HepG2 (cell line): Measurements from ENCODE around the gene CAGE1. TPM values are rescaled to one million over a fixed set of nuclear protein-coding genes. Genes with fewer than 3 reads are reported as not detected.
A peak's percentile ranks its signal among the peaks of the same experiment; 100 is the strongest.

Experiments used
- ATAC-seq: fragments of 200-7000 bp; cut with Tn5 transposase; 3 replicates; pipeline ENCODE4 v1.9.1; 2020; ENCODE audit warnings: mild to moderate bottlenecking, moderate library complexity
- BruUV-seq: library from RNA; stranded (reverse); fragments of 400-500 nt; replicated peaks from 2 replicates; lab custom pipeline; 2021; lab: Mats Ljungman, UMichigan
- CTCF ChIA-PET: fragments of 300-600 bp; formaldehyde crosslinking; extraction: SDS; loops from one replicate; lab custom pipeline; 2021; ENCODE audit warnings: low total read pairs, inconsistent platforms, low intra/inter-chr PET ratio; lab: Yijun Ruan, JAX
- POLR2A ChIA-PET: fragments of 350-600 bp; sonication (Branson Sonifier 250); formaldehyde crosslinking; loops from one replicate; lab custom pipeline; 2020; ENCODE audit warnings: antibody characterized with exemption, inconsistent platforms; lab: Yijun Ruan, JAX
- DNase-seq: peaks from one replicate; pipeline ENCODE4 v3.0.0-alpha.2; 2015; ENCODE audit warnings: low spot score
- FAIRE-seq: peaks from 3 replicates; lab custom pipeline; 2011; peaks lifted over from hg19 to GRCh38; lab: Jason Lieb, UNC
- H2AFZ ChIP-seq: one replicate; pipeline ENCODE4 v1.6.1; 2011; ENCODE audit warnings: low read length, inconsistent platforms
- H3K27ac ChIP-seq: fragments of 300-600 bp; 3 replicates; pipeline ENCODE4 v1.8.0; 2011; ENCODE audit warnings: mixed run types, mild to moderate bottlenecking, mixed read lengths, low read length, inconsistent platforms; ENCODE audit not compliant: insufficient read depth; ENCODE audit errors: extremely low read length
- H3K27me3 ChIP-seq, 2 experiments: fragments of 200-600 bp in 1 of 2; 2 replicates in 1 of 2; 3 replicates in 1 of 2; pipeline versions ENCODE4 v1.6.0 to v1.8.0; 2011; ENCODE audit warnings: low read length in 2 of 2, mild to moderate bottlenecking in 2 of 2, moderate library complexity in 2 of 2, inconsistent platforms in 1 of 2; ENCODE audit not compliant: insufficient read depth in 2 of 2, control insufficient read depth in 1 of 2
- H3K36me3 ChIP-seq, 2 experiments: fragments of 200-600 bp in 1 of 2; replicated peaks in 1 of 2; 2 replicates in 1 of 2; 3 replicates in 1 of 2; pipeline versions ENCODE4 v1.5.1 to v1.8.0; 2011; ENCODE audit warnings: low read length in 2 of 2, inconsistent platforms in 1 of 2; ENCODE audit not compliant: insufficient read depth in 2 of 2, control insufficient read depth in 1 of 2
- H3K4me1 ChIP-seq: 2 replicates; pipeline ENCODE4 v1.5.1; 2012; ENCODE audit warnings: low read length, inconsistent platforms; ENCODE audit not compliant: insufficient read depth
- H3K4me2 ChIP-seq: 2 replicates; pipeline ENCODE4 v1.6.0; 2011; ENCODE audit warnings: low read depth, low read length, inconsistent platforms
- H3K4me3 ChIP-seq, 3 experiments: fragments of 200-600 bp in 1 of 3; sonication (generic), shearing (Covaris generic) in 1 of 3; replicated peaks in 1 of 3; 2 replicates each; pipeline ENCODE4 v1.5.1; 2011 to 2016; ENCODE audit warnings: low read length in 3 of 3, inconsistent platforms in 2 of 3, low read depth in 2 of 3, mild to moderate bottlenecking in 2 of 3, control low read depth in 1 of 3, mixed read lengths in 1 of 3; ENCODE audit not compliant: insufficient read depth in 1 of 3
- H3K79me2 ChIP-seq: one replicate; pipeline ENCODE4 v1.6.1; 2011; ENCODE audit warnings: low read length, inconsistent platforms; ENCODE audit not compliant: insufficient read depth
- H3K9ac ChIP-seq: 2 replicates; pipeline ENCODE4 v1.6.0; 2011; ENCODE audit warnings: mild to moderate bottlenecking, low read depth, low read length, inconsistent platforms; ENCODE audit not compliant: insufficient read depth
- H3K9me3 ChIP-seq: 2 replicates; pipeline ENCODE4 v1.5.1; 2012; ENCODE audit warnings: mild to moderate bottlenecking, low read length
- H4K20me1 ChIP-seq: 2 replicates; pipeline ENCODE4 v1.6.0; 2011; ENCODE audit warnings: inconsistent platforms, mild to moderate bottlenecking, low read length, moderate library complexity; ENCODE audit not compliant: insufficient read depth
- DPF2 ChIP-seq: sonication (generic); formaldehyde crosslinking; IDR thresholded peaks from 2 replicates; pipeline ENCODE4 v1.4.0; 2020; ENCODE audit warnings: mild to moderate bottlenecking, low read depth, missing genetic modification reagents, borderline replicate concordance
- FOSL2 ChIP-seq: sonication (generic); formaldehyde crosslinking; IDR thresholded peaks from 2 replicates; pipeline ENCODE4 v1.4.0; 2020; ENCODE audit warnings: missing genetic modification reagents
- JDP2 ChIP-seq: sonication (generic); formaldehyde crosslinking; IDR thresholded peaks from 2 replicates; pipeline ENCODE4 v1.8.1; 2022; ENCODE audit warnings: missing genetic modification reagents, borderline replicate concordance
- MAFK ChIP-seq, 2 experiments: IDR thresholded peaks in 1 of 2; conservative IDR thresholded peaks in 1 of 2; 2 replicates each; pipeline ENCODE4 v1.6.1; 2011; ENCODE audit warnings: improper control_type of control experiment in 2 of 2, low read length in 2 of 2
- MIER2 ChIP-seq: IDR thresholded peaks from 2 replicates; pipeline ENCODE4 v1.6.1; 2016; ENCODE audit warnings: missing biosample characterization, missing genetic modification reagents
- MLLT10 ChIP-seq: sonication (generic); formaldehyde crosslinking; IDR thresholded peaks from 2 replicates; pipeline ENCODE4 v1.4.0; 2020; ENCODE audit warnings: missing genetic modification reagents
- REPIN1 ChIP-seq: sonication (generic); formaldehyde crosslinking; IDR thresholded peaks from 2 replicates; pipeline ENCODE4 v1.8.0; 2022; ENCODE audit warnings: missing genetic modification reagents, low read depth, mild to moderate bottlenecking, borderline replicate concordance
- TCF7 ChIP-seq: sonication (generic); IDR thresholded peaks from 2 replicates; pipeline ENCODE4 v1.6.1; 2016; ENCODE audit warnings: antibody characterized with exemption, low read depth
- ZNF660 ChIP-seq: sonication (generic); formaldehyde crosslinking; IDR thresholded peaks from 2 replicates; pipeline ENCODE4 v1.5.1; 2020; ENCODE audit warnings: mild to moderate bottlenecking, low read depth, missing genetic modification reagents, borderline replicate concordance
- WGBS: methylation state at CpG from one replicate; pipeline ENCODE4 v1.1.6; 2017; ENCODE audit warnings: low lambda C conversion rate; 5-methylcytosine and 5-hydroxymethylcytosine counted together
- in situ Hi-C: cut with HindIII; loops from 2 replicates; pipeline ENCODE4 v1.10.0; 2017; ENCODE audit warnings: low pct_unique_long_range_greater_than_20kb; ENCODE audit not compliant: extremely low pct_ligation_motif_present
- intact Hi-C: fragments of 100-400 bp; cut with micrococcal nuclease; formaldehyde crosslinking; loops from one replicate; pipeline ENCODE4 v1.10.0; 2022; ENCODE audit not compliant: unreplicated experiment
- polyA plus RNA-seq, 8 experiments: library from polyadenylated mRNA; depleted of rRNA in 3 of 8; stranded (reverse) in 7 of 8; unstranded in 1 of 8; fragments of >200 nt; fragmentation: Illumina TruSeq in 4 of 8; extraction: Trizol in 4 of 8; gene quantifications; 2 replicates each; pipeline versions ENCODE4 v1.2.1 to v1.2.3, GENCODE V29; 2011 to 2016; ENCODE audit warnings: low read depth in 4 of 8, missing spikeins in 1 of 8, mixed read lengths in 1 of 8; ENCODE audit not compliant: insufficient read depth in 1 of 8
- total RNA-seq, 5 experiments: library from RNA; depleted of rRNA; stranded (reverse); fragments of >200 nt; fragmentation: Illumina TruSeq; extraction: Trizol; gene quantifications; 2 replicates each; pipeline ENCODE4 v1.2.3, GENCODE V29; 2016; ENCODE audit warnings: low read depth in 1 of 5
- TF ChIP-seq, protein P1 (sequence below): sonication (generic); formaldehyde crosslinking; IDR thresholded peaks from 2 replicates; pipeline ENCODE4 v1.8.0; 2022; ENCODE audit warnings: missing genetic modification reagents, low read depth, mild to moderate bottlenecking, borderline replicate concordance
- TF ChIP-seq, protein P2 (sequence below): sonication (generic); formaldehyde crosslinking; IDR thresholded peaks from 2 replicates; pipeline ENCODE4 v1.4.0; 2020; ENCODE audit warnings: missing genetic modification reagents
- TF ChIP-seq, protein P3 (sequence below): sonication (generic); formaldehyde crosslinking; IDR thresholded peaks from 2 replicates; pipeline ENCODE4 v1.4.0; 2020; ENCODE audit warnings: missing genetic modification reagents, borderline replicate concordance

Gene CAGE1
- total and polyA plus RNA-seq, 2 of the 13 experiments (the other 11 are each of a cell fraction or from before 2014, with no cell fraction given) = 0.03 to 0.15 TPM

DNA sequence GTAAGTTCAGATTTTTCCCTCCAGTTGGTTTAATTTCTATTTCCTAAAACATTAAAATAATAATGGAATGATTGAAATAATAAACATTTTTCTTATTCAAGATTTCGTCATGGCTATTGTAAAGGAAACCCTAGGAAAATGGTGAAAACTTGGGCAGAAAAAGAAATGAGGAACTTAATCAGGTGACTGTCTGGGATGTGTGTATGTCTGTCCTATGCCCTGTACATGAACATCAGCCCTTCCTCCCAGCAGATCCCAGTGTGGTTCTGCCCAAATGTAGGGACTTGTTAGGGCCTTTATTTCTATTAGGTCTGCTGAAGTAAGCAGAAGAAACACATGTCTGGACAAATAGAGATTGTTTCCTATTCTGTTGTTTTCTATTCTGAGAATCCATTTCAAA, 13.2 kb upstream of the CAGE1 start (continued):
- no peak for TF ChIP-seq JDP2 (CRISPR knock-in tag)

DNA sequence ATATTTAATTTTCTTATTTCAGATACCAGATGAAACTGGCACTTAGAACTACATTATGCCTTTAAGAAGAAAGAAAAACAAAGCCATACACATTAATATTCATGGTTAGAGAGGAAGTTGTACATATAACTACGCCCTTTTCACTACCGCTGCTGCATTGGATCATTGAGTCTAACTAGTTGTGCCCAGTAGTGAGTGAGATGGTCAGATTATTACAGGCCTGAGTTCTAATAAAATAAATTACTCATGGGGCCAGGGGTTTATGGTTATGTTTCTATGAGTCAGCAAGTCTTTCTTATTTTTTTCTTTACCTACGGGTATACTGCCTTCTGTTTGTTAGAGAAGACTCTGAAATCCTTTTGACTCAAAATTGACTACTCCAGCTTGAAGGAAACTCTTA, 11.5 kb upstream of the CAGE1 start:
- DNase-seq = no peak
- BruUV-seq = no TSS peak
- ATAC-seq = no peak
- H3K4me3 ChIP-seq = no peak overlapping the region
- H3K27ac ChIP-seq = no peak overlapping the region
- FAIRE-seq = no peak
- CTCF ChIA-PET = no interaction called here
- H4K20me1 ChIP-seq = no peaks in the 10 kb centered on the region
- H3K79me2 ChIP-seq = no peaks in the 10 kb centered on the region
- in situ Hi-C loops (loop anchor here (10.0 kb wide), 1 partner anchor 96 kb away; no protein-coding TSS in a partner anchor), intact Hi-C loops (no loop called here)
- no peak overlapping the region for H3K4me2 ChIP-seq
- peak in 1 of 2 experiments; percentile 8; a peak in 1 of 4 replicates for TF ChIP-seq MAFK (conservative IDR thresholded peaks at IDR 0.05 in 1 of 2, IDR thresholded peaks at IDR 0.05 in 1 of 2; ENCODE audit: low read length in 2 of 2)
- TF ChIP-seq, protein P1, sequence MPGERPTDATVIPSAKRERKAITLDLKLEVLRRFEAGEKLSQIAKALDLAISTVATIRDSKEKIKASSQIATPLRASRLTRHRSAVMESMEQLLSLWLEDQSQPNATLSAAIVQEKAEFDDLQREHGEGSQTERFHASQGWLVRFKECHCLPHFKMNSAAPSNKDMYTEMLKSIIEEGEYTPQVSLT = no peak
- H3K4me1 ChIP-seq = no peaks in the 10 kb centered on the region
- H3K9ac ChIP-seq = no peak overlapping the region
- no peaks in the 10 kb centered on the region for H3K27me3 ChIP-seq
- no peak overlapping the region for H2AFZ ChIP-seq
- H3K36me3 ChIP-seq = peaks cover 13 to 90% of the 10 kb centered on the region in 2 experiments
- POLR2A ChIA-PET = no interaction called here
- H3K9me3 ChIP-seq = no peaks in the 10 kb centered on the region
- 96% methylated on average over 3 of the region's 3 CpGs for WGBS

DNA sequence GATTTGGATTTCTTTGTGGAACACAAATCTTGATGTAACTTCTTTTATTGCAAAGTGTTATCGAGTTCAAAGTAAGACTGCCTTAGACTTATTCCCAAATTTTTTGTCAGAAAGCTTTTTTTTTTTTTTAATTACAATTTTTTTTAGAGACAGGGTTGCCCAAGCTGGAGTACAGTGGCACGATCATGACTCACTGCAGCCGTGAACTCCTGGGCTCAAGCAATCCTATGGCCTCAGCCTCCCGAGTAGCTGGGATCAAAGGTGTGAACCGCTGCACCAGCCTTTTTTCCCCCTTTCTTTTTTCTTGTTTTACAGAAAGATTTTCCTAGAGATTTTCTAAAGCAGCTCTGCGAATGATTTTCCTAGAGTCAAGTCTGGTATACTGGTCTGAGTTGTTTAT, 2.9 kb upstream of the CAGE1 start:
- Histone ChIP-seq H3K9me3 (no peaks in the 10 kb centered on the region), H3K9ac (no peak overlapping the region), H3K27ac (no peak overlapping the region), H3K79me2 (peaks cover 34% of the 10 kb centered on the region), H3K36me3 (peaks cover 5 to 39% of the 10 kb centered on the region in 2 experiments), H4K20me1 (no peaks in the 10 kb centered on the region), H3K27me3 (no peaks in the 10 kb centered on the region; a peak in 1 of 5 replicates), H3K4me2 (peak overlapping the region; percentile 92), H3K4me1 (peaks cover 37% of the 10 kb centered on the region), H3K4me3 (no peak overlapping the region), H2AFZ (no peak overlapping the region)
- FAIRE-seq (no peak), DNase-seq (no peak), ATAC-seq (no peak)
- ChIA-PET POLR2A (interaction anchor here (0.7 kb wide), 1 partner anchor 198 kb away, joined by 3 read pairs; the partner anchor contains the start of gene SNRNP48), CTCF (interaction anchor here (0.6 kb wide), 1 partner anchor 223 kb away, joined by 3 read pairs; no protein-coding TSS in a partner anchor)
- in situ Hi-C loops (no loop called here), intact Hi-C loops (no loop called here)
- BruUV-seq = no TSS peak
- WGBS = 51% methylated on average over 6 of the region's 6 CpGs
- TF ChIP-seq MIER2 (CRISPR knock-in tag) = no peak
- no peak for TF ChIP-seq REPIN1
- TF ChIP-seq ZNF660 (CRISPR knock-in tag) = no peak
- peak; percentile 80 for TF ChIP-seq FOSL2 (CRISPR knock-in tag)
- peak; percentile 17; the same call in 1 of the 2 replicates for TF ChIP-seq TCF7
- TF ChIP-seq, protein P2, sequence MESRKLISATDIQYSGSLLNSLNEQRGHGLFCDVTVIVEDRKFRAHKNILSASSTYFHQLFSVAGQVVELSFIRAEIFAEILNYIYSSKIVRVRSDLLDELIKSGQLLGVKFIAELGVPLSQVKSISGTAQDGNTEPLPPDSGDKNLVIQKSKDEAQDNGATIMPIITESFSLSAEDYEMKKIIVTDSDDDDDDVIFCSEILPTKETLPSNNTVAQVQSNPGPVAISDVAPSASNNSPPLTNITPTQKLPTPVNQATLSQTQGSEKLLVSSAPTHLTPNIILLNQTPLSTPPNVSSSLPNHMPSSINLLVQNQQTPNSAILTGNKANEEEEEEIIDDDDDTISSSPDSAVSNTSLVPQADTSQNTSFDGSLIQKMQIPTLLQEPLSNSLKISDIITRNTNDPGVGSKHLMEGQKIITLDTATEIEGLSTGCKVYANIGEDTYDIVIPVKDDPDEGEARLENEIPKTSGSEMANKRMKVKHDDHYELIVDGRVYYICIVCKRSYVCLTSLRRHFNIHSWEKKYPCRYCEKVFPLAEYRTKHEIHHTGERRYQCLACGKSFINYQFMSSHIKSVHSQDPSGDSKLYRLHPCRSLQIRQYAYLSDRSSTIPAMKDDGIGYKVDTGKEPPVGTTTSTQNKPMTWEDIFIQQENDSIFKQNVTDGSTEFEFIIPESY (CRISPR knock-in tag) = peak; percentile 62; the same call in 1 of the 2 replicates
- TF ChIP-seq DPF2 (CRISPR knock-in tag) = no peak
- TF ChIP-seq, protein P3, sequence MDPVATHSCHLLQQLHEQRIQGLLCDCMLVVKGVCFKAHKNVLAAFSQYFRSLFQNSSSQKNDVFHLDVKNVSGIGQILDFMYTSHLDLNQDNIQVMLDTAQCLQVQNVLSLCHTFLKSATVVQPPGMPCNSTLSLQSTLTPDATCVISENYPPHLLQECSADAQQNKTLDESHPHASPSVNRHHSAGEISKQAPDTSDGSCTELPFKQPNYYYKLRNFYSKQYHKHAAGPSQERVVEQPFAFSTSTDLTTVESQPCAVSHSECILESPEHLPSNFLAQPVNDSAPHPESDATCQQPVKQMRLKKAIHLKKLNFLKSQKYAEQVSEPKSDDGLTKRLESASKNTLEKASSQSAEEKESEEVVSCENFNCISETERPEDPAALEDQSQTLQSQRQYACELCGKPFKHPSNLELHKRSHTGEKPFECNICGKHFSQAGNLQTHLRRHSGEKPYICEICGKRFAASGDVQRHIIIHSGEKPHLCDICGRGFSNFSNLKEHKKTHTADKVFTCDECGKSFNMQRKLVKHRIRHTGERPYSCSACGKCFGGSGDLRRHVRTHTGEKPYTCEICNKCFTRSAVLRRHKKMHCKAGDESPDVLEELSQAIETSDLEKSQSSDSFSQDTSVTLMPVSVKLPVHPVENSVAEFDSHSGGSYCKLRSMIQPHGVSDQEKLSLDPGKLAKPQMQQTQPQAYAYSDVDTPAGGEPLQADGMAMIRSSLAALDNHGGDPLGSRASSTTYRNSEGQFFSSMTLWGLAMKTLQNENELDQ (CRISPR knock-in tag) = no peak
- no peak for TF ChIP-seq MLLT10 (CRISPR knock-in tag)
